Panc1 (cell line): Measurements from ENCODE around the gene FAM78A.

Experiments
- SIN3A ChIP-seq: IDR thresholded peaks from 2 replicates; pipeline ENCODE4 v1.6.1; 2012; ENCODE audit warnings: low read depth, mild to moderate bottlenecking, low read length, moderate library complexity, borderline replicate concordance; ENCODE audit not compliant: insufficient read depth
- TF ChIP-seq, protein P1 (sequence below): fragments of 450-650 bp; IDR thresholded peaks from 2 replicates; pipeline ENCODE4 v1.5.1; 2017; ENCODE audit warnings: mild to moderate bottlenecking

DNA sequence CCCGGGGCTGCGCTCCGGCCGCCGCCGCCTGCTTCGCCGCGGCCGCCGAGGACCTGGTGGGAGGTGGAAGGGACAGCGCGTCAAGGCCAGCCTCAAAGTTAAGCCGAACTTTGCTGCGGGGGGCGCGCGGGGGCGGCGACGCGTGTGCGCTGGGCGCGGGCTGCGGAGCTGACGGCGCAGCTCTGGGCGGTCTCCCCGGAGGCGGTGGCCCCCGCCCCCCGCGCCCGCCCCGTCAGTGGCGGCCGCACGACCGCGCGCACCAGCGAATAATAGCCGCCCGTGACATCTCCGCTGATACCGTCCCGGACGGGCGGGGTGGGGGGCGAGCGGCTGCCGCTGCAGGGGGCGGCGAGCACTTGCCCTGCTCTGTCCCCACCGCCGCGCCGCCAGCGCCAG, 579 bp upstream of the FAM78A start:
- TF ChIP-seq, protein P1, sequence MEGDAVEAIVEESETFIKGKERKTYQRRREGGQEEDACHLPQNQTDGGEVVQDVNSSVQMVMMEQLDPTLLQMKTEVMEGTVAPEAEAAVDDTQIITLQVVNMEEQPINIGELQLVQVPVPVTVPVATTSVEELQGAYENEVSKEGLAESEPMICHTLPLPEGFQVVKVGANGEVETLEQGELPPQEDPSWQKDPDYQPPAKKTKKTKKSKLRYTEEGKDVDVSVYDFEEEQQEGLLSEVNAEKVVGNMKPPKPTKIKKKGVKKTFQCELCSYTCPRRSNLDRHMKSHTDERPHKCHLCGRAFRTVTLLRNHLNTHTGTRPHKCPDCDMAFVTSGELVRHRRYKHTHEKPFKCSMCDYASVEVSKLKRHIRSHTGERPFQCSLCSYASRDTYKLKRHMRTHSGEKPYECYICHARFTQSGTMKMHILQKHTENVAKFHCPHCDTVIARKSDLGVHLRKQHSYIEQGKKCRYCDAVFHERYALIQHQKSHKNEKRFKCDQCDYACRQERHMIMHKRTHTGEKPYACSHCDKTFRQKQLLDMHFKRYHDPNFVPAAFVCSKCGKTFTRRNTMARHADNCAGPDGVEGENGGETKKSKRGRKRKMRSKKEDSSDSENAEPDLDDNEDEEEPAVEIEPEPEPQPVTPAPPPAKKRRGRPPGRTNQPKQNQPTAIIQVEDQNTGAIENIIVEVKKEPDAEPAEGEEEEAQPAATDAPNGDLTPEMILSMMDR, result no peak
- TF ChIP-seq SIN3A, result no peak
